HG03108 (cell line): ENCODE measurements around the gene DGKQ.

Experiments
- ATAC-seq: cut with Tn5 transposase; IDR thresholded peaks from one replicate; pipeline ENCODE4 v1.9.1; 2021; ENCODE audit warnings: moderate library complexity; ENCODE audit not compliant: unreplicated experiment

Gene DGKQ

DNA sequence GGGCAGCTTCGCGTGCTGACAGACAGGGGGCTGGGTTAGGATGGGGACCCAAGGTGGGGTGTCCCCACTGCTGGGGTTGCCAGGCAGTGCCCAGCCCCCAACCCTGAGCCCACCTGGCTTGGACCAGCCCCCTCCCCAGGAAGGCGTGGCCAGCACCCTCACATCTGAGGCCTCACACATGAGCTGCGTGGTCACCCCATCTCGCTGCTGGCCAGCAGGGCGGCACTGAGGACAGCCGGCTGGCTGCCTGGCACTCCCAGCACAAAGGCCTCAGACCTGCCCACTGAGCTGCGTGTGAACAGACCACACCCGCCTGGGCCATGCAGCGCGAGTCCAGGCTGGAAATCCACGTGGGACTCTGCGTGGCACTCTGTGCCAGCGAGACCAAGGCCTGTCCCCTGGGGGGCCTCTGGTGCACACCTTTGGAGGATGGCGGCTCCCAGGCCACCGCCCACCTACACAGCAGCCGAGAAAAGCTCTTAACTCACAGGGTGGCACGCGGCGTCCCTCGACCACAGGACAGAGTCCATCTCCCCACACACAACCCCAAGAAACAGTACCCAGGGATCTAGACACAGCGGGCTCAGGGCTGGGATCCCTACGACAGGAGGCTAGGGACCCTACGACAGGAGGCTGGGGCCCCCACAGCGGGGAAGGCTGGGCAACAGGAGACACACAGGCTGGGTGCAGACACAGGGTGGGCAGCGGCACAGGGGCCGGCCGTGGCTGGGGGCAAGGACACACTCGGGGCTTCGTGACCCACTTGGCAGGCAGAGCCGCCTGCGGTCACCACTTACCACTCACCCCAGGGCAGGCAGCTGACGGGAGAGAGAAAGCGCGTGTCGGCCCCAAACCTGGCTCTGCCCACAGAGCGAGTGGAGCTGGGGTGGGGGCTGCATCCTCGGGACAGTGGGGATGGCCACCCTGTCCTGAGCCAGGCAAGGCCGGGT, 9.8 kb downstream of the DGKQ start:
- no peak for ATAC-seq

DNA sequence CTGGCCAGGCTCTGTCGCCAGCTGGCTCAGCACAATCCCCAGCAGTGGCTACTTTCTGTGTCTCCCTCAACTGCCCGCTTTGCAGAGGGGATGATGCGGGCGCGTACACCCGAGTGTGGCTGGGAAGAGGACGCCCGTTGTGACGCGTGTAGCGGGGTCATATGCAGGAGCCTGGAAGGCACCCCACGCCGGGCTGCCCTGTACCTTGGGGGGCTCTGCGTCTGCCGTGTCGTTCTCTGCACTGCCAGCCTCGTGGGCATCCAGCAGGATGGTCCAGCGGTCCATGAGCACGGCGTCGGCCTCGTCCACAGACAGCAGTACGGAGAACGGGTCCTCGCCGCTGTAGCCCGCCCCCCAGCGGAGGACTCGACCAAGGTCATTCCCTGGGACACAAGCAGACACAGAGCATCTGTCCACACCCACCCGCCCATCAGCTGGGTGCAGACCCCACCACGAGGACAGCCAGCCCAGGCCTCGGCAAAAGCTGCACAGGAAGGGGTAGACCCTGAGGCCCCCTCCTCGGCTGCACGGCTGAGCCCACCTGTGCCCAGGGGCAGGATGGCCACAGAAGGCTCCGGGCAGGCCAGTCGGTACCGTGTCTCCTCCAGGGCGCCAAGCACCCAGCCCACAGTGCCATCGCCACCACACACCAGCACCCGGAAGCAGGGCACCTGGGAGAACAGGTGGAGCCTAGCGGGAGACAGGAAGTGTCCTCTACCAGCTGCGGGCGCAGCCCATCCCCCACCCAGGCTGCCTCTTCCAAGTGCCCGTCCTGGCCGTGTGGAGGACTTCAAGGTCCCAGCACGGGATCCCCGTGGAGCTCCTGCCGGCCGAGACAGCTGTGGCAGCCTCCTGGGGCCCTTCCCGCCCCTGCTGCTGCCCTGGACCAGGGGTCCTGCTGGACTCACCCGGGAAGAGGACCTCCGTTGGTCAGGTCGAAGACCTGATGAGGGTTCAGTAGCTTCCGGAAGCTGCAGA, 10.8 kb downstream of the DGKQ start:
- no peak for ATAC-seq

DNA sequence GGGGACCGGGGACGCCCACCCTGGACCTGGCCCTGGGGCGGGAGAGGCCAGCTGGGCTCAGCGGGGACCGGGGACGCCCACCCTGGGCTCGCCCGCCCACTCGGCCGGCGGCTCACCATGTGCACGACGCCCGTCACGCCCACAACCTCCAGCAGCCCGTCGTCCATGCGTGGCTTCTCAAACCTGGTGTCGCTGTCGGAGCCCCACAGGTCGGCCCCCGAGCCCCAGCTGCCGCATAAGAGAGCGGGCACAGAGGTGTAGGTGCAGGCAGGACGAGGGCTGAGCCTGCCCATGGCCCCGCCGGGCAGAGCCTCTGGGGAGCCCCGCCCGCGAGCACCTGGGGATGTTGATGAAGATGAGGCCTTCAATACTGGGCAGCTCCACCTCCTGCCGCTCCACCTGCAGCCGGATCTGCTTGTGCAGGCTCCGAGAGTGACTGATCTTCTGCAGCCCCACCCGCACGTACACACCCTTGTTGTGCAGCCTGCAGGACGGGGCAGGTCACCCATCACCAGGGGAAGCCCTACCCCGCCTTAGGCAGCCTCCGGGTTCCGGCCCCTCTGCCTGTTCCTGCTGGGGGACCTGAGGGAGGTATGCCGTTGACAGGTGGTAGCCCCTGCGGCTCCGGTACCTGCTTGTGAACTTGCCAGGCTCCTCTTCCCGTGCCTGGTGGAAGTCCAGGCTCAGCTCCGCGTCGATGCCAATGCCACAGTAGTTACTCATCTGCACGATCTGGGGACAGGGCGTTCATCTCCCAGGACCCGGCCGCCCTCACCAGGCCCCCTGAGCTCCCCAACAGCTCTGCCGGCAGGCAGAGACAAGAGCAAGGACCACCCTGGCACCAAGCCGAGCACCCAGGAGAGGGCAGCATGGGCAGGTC, 11.8 kb downstream of the DGKQ start:
- ATAC-seq, result no peak

DNA sequence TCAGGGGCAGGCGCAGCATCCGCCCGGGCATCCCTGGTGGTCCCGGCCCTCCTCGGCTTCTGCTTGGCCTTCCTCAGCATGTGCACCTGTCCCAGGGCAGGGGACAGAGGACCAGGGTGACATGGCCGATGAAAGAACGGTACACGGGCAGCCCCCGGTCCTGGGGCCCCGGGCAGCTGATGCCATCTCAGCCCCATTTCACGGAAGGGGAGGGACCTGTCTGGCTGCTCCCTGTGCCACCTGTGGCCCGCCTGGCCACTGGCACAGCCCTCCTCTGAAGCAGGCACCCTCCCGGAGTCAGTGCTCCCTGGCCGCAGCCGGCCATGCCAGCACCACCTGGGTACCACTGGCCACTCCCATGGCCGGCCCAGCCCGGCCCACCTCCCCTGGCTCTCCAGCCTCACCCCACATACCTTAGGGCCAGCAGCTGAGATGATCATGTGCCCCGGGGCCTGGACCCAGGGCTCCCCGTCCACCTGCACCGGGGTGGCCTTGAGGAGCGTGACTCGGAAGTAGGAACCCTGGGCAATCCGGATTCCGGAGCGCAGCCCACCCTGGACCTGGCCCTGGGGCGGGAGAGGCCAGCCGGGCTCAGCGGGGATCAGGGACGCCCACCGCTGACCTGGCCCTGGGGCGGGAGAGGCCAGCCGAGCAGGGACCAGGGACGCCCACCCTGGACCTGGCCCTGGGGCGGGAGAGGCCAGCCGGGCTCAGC, 12.6 kb downstream of the DGKQ start:
- ATAC-seq, result no peak

DNA sequence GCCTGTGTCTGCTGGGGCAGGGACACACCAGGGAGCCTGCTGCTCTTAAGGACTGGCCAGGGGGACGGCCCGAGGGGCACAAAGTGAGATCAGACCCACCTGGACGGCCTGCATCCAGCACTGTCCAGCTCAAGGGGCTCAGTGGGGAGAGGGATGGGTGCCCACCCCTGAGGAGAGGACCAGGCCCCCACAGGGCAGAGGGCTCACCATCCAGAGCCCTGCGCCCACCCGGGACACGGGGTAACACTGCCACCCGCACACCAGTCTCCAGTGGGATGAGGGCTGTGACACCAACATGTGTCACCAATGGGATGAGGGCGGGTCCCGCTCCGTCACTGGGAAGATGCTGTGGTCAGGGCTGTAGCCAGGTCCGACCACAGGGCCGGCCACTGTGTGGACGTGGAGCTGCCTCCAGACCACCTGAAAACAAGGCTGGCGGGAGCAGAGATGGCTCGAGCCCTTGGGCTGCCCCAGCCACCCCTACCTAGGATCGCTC, 13.2 kb downstream of the DGKQ start:
- no peak for ATAC-seq

DNA sequence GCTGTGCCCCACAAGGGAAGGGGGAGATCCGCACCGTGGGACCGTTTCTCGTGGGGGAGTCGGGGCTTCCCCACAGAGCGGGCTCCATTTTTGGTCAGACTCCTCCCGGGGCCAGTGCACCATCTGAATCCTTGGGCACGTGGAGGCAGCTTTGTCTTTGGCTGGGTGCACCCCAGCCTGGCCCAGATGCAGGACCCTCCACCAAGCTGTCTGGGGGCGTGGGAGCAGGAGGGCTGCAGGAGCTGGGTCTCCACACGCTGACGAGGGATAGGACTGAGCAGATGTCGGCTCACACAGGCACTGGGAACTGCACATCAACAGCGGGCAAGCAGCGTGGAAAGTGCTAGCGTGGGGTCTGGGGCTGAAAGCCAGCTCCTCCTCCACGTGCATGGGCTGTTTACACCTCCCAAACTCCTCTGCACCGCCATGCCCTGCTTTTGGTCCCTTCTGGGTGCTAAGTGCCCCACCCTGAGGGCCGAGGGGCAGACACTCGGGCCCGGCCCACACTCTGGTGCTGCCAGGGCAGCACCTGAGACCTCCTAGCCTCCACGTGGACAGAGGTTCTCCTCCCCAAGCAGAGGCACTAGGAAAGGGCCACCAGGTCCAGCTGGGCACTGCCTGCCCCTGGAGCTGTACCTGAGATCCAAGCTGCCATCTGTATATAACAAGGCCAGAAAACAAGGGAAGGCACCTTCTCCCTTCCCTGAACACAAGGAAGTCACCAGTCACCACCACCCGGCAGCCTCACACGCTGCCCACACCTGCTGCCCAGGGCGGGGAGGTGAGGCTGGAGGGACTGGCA, 13.8 kb downstream of the DGKQ start:
- no peak for ATAC-seq

DNA sequence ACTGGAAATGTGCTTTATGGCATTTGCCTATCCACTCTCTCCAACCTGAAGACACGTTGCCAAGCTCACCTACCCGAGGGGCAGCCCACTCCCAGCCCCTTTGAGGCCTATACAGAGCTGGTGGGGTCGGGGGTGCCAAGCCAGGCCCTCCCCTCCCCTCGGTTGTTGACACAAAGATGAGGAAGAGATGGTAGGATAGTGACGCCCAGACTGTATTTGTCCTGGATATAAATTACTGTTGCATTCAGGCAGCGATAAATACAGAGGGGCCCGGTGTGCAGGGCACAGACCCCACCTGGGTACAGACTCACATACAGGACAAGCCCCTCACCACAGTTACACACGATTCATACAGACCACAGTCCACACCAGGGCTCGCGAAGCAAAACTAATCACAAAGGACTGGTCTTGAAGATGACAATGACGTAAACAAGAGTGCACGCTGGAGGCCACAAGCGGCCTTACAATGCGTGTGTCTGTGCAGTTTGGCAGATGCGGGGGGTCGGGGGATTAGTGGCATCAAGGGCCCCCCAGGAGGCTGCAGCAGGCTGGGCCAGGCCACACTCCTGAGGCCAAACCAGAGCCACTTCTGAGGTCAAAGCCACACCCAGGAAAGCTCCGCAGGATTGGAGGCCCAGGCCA, 14.6 kb downstream of the DGKQ start:
- ATAC-seq, result no peak

DNA sequence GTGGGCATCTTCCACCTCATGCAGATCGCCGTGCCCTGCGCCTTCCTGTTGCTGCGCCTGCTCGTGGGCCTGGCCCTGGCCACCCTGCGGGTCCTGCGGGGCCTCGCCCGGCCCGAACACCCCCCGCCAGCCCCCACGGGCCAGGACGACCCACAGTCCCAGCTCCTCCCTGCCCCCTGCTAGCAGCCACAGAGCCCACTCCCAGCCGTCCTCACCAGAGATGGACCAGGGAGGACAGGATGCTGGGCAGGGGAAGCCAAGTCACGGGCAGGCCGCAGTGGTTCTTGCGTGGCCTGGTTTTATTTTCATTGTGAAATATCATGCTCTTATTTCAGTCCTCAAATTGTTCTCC, 15.1 kb downstream of the DGKQ start:
- ATAC-seq, result no peak

DNA sequence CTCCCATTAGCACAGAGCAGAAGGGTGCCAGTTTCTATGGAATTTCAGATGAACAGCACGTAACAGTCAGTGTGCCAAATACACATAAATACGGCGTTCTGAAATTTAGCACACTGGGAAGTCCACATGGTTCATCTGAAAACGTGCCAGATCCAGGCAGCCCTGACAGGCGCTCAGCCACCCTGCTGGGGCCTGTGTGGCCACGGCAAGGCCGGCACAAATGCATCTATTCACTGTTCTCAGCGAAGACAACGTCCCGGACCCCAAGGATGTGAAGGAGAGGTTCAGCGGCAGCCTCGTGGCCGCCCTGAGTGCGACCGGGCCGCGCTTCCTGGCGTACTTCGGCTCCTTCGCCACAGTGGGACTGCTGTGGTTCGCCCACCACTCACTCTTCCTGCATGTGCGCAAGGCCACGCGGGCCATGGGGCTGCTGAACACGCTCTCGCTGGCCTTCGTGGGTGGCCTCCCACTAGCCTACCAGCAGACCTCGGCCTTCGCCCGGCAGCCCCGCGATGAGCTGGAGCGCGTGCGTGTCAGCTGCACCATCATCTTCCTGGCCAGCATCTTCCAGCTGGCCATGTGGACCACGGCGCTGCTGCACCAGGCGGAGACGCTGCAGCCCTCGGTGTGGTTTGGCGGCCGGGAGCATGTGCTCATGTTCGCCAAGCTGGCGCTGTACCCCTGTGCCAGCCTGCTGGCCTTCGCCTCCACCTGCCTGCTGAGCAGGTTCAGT, 15.6 kb downstream of the DGKQ start:
- no peak for ATAC-seq

DNA sequence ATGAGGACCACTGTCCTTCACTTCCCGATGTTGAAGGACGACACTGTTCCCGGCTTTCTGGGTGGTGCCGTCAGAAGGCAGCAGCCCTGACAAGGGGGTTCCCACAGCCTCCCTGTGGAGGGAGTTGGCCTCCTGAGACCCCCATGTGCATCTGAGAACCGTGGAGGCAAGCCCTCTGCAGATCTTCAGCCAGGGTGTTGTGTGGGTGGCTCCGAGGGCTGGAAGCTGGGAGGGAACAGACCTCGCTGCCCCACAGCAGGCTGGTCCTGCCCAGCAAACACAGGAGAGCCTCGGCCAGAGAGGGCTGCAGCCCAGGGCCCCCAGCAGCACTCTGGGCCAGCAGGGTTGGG, 16.2 kb downstream of the DGKQ start:
- ATAC-seq, result no peak

DNA sequence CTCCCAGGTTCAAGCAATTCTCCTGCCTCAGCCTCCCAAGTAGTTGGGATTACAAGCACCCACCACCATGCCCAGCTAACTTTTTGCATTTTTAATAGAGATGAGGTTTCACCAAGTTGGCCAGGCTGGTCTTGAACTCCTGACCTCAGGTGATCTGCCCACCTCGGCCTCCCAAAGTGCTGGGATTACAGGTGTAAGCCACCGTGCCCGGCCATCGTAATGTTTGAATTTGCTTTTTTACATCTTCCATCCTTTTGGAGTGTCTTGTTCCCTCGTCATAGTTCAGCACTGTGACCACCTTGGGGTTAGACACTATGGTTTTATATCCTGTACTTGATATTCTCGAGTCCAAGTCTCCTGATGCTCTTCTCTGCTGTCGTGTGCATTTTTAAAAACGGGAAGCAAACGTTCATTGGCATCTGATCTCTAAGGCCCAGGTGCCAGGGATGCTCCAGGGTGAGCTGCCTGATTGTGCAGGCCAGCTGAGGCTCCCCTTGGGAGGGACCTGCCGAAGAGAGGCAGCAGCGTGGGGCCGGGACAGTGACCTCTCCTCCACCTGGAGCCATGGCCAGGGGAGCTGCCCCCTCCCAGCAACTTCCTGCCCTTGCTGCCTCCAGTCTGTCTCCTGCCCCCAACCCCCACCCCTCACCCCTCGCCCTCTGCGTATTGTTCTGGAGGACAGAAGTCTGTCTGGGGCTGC, 16.7 kb downstream of the DGKQ start:
- ATAC-seq, result no peak

DNA sequence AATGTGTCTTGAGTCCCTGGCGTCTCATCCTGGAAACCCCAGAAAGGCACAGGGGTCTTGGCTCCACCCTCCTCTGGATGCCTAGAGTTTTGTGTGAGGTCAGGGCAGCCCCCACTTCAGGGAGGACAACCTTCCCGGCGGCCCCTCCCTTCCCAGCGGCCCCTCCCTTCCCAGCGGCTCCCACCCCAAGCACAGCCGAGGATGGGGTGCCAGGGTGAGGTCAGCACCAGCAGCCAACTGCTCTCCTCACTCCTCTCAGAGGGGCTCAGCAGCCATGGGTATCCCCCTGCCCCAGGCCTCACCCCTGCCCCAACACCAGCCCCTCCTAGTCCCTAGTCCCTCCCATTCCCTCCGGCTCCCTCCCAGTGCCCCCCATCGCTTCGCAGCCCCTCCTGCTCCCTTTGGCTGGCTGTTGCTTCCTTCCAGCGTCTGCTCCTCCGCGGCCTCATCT, 17.4 kb downstream of the DGKQ start:
- ATAC-seq, result no peak

DNA sequence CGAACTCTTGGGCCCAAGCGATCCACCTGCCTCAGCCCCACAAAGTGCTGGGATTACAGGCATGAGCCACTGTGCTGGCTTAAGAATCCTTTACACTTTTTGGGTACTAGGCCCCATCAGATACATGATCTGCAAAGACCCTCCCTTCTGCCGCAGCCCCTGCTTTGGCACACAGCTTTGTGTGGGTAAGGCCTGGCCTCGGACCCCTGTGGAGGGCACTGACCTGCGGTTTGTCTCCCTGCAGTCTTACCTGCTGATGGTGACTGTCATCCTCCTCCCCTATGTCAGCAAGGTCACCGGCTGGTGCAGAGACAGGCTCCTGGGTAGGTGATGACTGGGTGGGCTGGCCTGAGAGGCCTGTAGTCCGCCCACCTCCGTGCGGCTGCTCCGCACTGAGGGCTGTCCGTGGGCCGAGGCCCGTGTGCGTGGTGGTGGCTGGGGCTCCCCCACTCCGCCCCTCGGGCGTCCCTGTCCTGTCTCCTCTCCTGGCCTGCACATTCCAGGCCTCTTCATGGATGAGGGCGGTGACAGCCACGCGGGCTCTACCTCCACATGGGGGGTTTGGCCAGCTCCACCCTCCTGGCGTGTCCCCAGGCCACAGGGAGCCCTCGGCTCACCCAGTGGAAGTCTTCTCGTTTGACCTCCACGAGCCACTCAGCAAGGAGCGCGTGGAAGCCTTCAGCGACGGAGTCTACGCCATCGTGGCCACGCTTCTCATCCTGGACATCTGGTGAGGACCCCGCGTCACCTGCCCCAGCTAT, 18.0 kb downstream of the DGKQ start:
- no peak for ATAC-seq

DNA sequence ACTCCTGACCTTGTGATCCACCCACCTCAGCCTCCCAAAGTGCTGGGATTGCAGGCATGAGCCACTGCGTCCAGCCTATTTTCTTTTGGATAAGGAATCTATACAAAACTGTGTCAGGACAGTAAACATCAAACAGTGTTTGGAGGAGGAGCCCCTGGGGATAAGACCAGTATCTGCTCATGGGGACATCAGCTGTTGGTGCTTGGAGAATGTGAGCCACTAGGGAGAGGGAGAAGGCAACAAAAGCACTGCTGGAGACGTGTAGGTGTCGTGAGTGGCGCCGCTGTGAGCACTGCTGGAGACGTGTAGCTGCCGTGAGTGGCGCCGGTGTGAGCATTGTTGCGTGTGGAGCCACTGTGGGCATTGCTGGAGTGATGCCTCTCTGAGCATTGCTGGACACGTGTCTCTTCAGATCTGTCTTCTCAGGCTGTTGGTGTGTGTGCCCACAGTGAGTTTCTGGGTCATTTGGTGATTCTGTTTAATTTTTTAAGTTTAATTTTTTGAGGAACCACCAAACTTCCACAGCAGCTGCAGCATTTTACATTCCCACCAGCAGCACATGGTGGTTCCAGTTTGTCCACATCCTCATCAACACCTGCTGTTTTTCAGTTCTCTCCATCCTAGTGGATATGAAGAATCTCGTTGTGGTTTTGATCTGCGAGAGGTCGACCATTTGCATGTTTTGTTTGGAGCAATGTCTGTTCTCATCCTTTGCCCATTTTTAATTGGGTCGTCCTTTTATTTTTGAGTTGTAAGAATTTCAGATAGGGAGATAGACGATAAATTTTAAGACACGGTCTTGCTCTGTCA, 19.0 kb downstream of the DGKQ start:
- ATAC-seq, result no peak

DNA sequence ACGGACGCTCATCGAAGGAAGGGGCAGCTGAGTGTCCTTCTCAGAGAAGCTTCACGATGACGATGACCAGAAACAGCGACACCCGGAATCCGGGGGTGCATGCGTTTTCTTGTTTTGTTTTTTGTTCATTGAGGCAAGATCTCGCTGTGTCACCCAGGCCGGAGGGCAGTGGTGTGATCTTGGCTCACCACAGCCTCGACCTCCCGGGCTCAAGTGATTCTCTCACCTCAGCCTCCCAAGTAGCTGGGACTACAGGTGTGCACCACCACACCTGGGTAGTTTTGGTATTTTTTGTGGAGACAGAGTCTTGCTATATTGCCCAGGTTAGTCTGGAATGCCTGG, 19.8 kb downstream of the DGKQ start:
- no peak for ATAC-seq
